GM19468 (cell line): Measurements from ENCODE around the gene SIAH3.
"Not testable (repeated sequence)": the region's sequence is repeated elsewhere in the genome, so short reads cannot be mapped to it uniquely, and the experiment has no call there.

ENCODE experiments used
- ATAC-seq: cut with Tn5 transposase; IDR thresholded peaks from one replicate; pipeline ENCODE4 v1.9.1; 2021; ENCODE audit warnings: mild to moderate bottlenecking, moderate library complexity, moderate number of reproducible peaks; ENCODE audit not compliant: unreplicated experiment; ENCODE audit errors: extremely low read depth

The SIAH3 gene

GRCh38 chr13:45786293-45786920 lies 65.1 kb downstream of the SIAH3 start:
- no peak for ATAC-seq

- no peak for ATAC-seq
These were observed 66.5 kb downstream of the SIAH3 start for GRCh38 chr13:45784755-45785675.

- no peak for ATAC-seq
These were observed 68.1 kb downstream of the SIAH3 start for GRCh38 chr13:45783346-45784043.

GRCh38 chr13:45782327-45783045 lies 69.1 kb downstream of the SIAH3 start:
- no peak for ATAC-seq

DNA sequence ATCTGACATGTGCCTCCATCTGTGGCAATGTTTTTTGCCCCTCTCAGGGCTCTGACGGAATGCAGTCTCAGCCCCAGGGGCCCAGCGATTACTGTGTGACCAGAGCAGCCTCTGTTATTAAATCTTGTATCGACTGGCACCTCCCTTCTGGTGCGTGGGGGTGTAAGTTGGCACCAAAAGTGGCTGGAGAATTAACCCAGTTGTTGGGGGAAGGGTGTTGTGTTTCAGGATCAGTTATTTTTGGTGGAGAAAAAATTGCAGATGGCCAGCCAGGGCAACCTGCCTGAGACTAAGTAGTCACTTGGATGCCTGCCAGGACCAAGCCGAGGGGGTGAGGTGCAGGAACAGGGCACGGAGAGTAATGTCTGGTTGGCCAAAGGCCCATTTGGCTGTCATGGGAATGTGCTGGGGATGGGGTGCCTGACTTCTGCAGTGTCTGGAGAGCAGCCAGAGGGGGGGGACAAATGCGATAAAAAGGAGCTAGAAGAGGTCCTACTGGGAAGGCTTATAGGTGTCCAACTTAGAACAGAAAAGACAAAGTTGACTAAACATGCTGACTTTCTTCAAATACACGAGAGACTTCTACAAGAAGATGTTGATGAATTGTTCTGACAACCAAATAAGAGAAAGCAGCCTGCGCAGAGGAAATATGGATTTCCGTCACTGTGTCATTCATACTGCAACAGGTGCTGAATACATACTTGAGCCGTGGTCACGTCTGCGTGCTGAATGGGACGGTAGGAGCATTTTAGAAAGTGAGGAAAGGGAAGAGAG lies 69.8 kb downstream of the SIAH3 start:
- no peak for ATAC-seq

DNA sequence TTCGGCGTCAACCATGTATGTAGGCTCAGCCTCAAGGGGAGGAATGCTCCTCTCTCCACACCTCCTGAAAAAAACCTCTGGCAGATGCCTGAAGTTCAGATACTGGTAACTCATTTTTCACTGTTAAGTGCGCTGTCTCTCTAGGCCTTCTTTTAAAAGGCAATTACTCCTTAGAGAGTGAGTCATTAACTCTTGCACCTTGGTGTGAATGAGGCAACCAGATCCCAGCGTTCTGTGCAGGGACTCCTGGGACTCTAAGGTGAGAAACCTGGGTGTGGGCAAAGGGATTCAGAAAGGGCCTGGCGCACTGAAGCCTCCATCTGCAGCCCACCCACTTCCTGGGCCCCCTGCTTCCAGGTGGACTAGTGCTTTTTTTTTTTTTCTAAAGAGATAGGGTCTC lies 71.7 kb downstream of the SIAH3 start:
- no peak for ATAC-seq

DNA sequence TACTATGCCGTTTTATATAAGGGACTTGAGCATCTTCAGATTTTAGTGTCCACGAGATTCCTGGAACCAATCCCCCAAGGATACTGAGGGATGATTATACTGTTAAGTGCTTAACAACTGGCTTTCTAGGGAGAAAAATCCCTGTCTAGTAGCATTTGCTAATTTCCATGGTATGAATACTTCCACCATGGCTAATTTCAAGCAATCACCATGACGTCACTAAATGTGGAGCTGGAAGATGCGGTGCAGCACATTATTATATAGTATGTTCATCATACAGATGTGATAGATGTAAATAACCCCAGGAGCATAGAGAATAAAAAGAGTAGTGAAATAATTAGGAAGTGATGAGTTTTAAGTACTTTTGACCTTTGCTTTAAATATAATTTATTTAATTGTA lies 72.7 kb downstream of the SIAH3 start:
- ATAC-seq, result no peak

DNA sequence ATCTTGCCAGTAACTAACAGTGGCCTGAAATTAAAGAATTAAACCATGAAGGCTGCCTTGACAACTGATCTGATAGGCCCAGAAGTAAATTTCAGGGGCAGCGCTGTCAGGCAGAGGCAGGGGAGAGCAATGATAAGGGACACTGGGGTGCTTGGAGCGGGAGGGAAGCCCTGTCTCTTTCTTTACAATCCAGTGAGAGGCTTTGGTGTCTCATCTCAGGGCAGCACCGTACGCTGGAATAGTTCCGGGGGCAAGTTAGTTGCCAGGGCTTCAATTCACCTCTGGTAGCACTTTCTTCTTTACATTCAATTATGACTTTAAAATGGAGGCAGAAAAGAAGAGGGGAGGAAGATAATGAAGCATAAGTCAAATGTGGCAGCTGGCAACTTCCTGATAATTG lies 74.8 kb downstream of the SIAH3 start:
- ATAC-seq, result no peak

GRCh38 chr13:45775401-45775963 lies 76.1 kb downstream of the SIAH3 start:
- ATAC-seq, result no peak

DNA sequence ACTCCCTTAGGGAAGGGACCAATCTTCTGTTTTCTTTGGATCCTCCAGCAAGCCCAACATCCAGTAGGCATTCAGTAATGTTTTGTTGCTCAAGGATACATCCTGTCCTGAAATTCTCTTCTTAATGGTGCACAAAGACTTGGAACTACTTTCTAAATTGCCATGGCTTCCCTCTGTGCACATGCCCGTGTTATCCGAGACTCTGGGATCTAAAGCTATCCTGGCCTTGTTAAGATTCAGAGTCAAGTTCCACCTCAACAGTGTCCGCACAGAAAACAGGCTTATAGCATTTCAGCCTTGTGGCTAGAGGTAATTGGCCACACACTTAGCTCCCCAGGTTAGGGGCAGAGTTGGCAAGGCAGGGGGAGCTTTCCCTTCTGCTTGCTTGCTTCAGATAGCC lies 77.6 kb downstream of the SIAH3 start:
- no peak for ATAC-seq

GRCh38 chr13:45773236-45773635 lies 78.3 kb downstream of the SIAH3 start:
- ATAC-seq, result no peak

DNA sequence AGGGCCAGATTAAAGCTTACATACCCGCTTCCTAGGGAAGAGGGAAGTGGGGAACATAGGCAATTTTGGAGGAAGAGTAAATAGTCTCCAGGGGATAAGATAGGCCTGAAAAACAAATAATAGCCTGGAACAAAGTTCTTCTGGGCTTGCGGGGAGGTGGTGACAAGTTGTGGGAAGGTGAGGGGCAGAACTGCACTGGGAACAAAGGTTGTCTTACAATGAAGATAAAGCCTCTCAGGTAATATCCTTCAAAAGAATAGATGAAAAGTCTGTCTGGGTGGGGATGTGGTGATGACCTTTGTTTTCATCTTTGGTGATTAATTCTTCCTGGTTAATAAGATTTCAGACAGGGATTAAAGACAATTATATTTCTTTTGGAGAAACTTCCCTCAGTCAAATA lies 80.7 kb downstream of the SIAH3 start:
- no peak for ATAC-seq

- ATAC-seq, result no peak
These were observed 82.7 kb downstream of the SIAH3 start for GRCh38 chr13:45768656-45769479.

- no peak for ATAC-seq
These were observed 86.1 kb downstream of the SIAH3 start for GRCh38 chr13:45765464-45765863.

DNA sequence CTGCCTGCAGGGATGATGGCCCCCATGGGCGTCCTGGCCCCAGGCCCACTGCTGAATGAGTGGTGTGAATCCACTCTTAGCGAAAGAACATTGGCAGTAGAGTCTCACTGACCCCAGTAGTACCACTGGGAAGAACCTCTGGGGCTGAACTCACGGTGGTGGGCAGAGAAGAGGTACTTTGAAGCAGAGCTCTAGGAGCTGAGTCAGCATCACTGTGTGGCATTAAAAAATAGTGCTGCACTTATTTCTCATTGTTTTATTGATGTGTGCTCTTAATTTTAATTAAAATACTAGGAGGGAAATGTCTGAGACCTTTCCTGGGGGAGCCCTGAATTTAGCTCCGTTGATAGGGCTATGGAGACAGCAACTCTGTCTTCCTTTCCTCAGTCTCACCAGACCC lies 88.1 kb downstream of the SIAH3 start:
- ATAC-seq, result no peak

DNA sequence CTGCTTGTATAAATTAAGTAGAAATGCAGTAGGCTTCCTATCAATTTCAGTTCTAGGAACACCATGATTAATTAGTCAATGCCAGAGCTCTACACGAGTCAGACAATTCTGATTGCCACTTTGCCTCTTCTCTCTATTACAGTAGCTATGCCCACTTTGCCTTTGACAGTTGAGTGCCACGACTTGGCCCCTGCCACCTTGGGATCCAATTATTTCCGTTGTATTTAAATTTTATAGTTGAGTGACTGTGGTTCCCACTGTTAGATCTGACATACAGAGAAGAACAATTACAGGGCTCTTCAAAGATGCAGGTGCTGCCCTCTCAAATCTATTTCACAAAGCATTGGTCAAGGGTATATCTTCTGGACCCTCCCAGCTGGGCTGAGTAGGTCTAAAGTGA lies 94.0 kb downstream of the SIAH3 start:
- not testable (repeated sequence) for ATAC-seq

DNA sequence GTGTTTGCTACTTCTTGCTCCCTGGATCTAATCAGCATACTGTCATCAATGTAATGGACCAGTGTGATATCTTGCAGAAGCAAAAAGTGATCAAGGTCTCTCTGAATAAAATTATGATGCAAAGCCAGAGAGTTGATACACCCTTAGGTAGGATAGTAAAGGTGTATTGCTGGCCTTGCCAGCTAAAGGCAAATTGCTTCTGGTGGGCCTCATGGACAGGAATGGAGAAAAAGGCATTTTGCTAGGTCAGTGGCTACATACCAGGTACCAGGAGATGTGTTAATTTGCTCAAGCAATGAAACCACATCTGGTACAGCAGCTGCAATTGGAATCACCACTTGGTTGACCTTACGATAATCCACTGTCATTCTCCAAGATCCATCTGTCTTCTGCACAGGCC lies 95.1 kb downstream of the SIAH3 start:
- ATAC-seq, result not testable (repeated sequence)

- ATAC-seq, result no peak
These were observed 99.0 kb downstream of the SIAH3 start for GRCh38 chr13:45752510-45752909.

- ATAC-seq, result no peak
These were observed 99.7 kb downstream of the SIAH3 start for GRCh38 chr13:45751885-45752284.
